T-helper 2 cell treated with Interferon-gamma antibody and Interleukin-4, amounts not matched to agents 100 ng/mL and 5 ng/mL, for 36 hours (primary cell): ENCODE data around the gene MYD88. TPM values are rescaled to one million over a fixed set of nuclear protein-coding genes. Genes with fewer than 3 reads are reported as not detected.

Experiments used
- intact Hi-C: fragments of 100-400 bp; cut with micrococcal nuclease; formaldehyde crosslinking; loops from one replicate; pipeline ENCODE4 v1.15.1; 2023
- total RNA-seq: library from RNA; stranded (reverse); gene quantifications from 2 replicates; pipeline ENCODE4 v1.2.3, GENCODE V29; 2022

MYD88 gene
- total RNA-seq, 1 donor from 2014 or later, result 77.4 TPM

DNA sequence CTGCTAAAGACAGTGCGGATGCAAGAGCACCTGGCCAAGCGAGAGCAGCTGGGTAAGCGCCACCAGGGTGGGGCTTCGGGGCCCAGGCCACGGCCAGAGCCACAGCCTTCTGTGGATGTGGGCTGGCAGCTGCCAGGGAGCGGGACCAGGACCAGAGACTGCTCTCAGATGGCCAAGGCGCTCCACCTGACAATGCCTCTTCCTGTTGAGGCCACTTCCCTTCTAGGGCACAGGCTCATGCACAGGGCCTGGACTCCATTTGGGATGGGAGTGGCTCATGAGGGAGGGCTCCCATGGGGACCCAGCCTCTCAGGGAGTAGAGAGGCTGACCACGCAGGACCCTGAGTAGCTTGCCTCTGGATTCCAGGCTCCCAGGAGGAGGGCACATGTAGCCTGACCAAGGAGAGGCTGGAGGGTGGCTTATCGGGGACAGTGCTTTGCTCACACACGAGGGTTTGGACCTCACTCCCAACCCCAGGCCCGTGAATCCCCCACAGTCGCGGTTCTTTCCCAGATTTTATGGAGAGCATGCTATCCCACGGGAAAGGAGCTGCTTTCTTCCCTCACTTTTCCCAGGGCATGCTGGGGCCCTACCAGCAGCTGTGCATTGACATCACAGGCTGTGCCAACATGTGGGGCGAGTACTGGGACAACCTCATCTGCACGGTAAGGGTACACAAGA lies 26.6 kb upstream of the MYD88 start:
- intact Hi-C loops, result no loop called here

DNA sequence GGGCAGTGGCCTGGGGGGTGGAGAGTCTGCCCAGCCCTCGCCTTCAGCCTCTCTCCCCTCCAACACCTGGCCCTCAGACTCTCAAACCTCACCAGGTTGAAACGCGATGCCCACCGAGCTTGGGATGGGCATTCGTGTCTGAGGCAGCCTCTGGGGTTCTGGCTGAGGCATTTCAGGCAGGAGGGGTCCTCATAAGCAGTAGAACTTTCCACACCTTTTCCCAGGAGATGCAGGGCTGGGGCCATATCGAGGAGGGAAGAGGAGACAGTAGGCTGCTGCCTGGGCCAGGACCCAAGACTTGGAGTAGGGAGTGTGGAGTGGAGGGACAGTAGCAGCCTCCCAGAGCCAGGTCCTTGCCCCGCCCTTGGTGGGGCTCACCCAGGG lies 26.1 kb upstream of the MYD88 start:
- intact Hi-C loops, result no loop called here

DNA sequence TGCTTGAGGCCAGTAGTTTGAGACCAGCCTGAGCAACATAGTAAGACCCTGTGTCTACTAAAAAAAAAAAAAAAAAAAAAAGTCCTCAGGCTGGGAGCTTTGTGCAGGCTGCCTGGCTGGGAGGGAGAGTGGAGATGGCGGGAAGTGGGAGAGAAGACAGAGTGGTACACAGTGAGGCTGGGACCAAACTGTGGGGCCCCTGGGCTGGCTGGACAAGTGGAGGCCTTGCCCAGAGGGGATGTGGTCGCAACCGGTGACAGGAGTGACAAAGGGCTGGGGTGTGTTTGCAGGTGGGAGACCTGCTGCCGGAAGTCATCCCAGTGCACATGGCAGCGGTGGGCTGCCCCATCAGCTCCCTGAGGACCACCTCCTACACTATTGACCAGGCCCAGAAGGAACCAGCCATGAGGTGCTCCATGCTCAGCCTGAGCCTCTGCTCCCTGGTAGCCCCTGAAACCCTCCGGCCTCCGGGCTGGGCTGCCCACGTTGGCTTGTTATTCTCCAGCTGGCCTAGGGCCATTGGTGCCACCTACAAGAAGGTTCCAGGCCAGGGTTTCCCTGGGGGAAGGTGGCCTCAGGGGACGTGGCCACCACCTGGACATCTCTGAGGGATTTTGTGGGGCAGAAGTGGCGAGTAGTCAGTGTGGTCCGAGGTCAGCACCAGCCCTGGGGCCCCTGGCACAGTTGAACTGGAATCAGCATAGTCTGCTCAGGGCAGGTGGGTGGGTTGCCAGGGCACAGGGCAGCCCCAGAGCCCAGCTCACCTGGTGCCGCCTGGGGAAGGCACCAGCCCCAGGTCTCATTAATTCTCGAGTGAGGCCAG lies 24.2 kb upstream of the MYD88 start:
- intact Hi-C loops, result no loop called here

DNA sequence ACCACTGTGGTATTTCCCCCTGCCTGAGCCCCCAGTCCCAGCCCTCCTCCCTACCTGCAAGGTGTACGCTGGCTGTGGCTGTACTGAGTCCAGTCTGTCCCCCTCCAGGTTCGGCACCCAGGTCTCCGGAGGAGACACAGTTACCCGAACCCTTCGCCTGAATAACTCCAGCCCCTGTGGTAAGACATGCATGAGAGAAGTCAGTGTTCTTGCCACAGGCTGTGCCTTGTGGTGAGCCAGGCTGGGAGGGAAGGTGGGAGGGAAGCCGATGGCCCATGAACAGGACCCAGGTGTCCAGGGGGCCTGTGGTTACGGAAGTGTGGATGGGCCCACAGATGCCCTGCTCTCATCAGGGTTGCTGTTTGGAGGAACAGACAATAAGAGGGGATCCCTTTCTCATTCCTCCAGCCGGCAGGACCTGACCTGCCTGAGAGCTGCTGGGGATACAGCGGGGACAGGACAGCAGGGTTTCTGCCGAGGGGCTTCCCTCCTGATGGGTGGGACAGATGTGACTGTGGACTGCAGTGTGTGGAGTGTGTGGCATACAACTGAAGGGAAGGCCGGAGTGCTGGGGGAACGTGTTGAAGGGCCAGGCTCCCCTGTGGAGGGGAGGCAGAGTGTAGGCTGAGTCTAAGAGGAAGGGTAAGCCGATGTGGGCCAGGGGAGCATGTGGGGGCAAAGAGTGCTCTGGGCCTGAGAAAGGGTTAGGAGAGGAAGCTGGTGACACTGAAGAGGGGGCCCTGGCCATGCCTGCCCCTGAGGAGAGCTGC lies 23.4 kb upstream of the MYD88 start:
- intact Hi-C loops, result no loop called here

DNA sequence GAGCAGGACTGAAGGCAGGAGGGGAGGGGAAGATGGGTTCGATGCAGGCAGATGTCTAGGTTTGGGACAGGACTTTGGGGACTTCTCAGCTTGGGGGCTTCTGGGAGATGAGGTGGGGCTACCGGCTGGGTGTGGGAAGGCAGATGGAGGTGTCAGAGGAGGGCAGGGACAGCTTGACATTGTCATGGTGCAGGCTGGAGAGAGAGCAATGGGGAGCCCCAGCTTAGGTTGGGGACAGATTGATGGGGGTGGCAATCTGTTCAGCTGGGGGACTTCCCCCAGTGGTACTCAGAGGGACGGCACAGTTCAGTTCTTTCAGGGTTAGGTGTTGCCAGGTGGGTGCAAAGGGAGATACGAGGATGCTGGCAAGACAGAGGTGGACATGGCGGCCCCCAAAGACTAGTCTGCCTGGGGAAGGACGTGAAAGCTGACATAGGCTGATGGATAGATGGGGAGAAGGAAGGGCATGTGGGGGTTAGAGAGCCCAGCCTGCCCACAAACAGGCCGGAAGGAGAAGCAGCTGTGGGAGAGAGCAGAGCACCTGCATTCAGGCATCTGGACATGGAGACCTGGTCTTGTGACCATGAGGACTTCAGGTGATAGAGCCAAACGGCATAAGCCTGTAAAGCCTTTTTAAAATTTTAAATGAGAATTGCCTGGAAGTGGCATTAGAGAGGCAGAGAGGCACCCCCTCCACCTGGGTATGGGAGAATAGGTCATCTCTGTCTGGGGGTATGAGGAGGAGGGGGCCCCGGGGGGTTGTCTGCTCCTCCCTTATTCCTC lies 22.6 kb upstream of the MYD88 start:
- intact Hi-C loops, result no loop called here

DNA sequence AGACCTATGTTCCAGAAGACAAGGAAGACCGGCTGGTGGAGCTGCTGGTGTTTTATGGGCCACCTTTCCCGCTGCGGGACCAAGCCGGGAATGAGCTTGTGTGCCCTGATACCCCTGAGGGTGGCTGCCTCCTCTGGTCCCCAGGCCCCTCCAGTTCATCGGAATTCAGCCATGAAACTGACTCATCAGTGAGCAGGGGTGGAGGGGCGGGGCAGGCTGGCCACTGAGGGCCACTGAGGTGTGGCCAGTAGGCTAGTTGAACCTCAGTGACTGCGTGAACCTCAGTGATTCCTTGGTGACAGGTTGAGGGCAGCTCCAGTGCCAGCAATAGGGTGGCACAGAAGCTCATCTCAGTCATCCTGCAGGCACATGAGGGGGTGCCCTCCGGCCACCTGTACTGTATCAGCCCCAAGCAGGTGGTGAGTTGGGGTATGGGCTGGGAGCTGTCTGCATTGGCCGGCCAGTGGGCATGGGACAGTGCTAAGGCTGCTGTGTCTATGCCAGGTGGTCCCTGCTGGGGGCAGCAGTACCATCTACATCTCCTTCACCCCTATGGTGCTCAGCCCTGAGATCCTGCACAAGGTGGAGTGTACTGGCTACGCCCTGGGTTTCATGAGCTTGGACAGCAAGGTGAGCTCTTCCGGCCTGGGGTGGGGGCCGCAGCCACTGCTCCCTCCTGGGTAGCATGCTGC lies 21.8 kb upstream of the MYD88 start:
- intact Hi-C loops, result no loop called here

DNA sequence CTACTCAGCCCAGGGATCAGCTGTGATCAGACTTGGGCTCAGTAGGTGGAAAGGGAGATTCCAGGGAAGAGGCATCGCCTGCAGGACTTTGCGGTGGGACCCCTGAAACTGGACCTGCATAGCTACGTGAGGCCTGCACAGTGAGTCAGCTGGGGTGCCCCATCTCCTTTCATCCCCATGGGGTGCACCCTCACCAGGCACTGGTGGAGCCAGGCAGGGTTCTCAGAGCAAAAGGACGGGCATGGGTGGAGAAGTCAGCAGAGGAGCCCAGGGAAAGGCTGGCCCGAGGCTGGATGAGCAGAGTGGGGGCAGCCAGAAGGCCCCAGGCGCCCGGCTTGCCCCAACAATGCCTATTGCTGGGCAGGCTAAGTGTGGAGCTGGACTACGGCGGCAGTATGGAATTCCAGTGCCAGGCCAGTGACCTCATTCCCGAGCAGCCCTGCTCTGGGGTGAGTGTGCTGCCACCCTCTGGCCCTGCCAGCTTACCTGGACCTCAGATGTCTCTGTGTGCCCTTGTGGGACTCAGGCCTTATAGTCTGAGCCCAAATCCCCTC lies 21.2 kb upstream of the MYD88 start:
- intact Hi-C loops, result no loop called here

DNA sequence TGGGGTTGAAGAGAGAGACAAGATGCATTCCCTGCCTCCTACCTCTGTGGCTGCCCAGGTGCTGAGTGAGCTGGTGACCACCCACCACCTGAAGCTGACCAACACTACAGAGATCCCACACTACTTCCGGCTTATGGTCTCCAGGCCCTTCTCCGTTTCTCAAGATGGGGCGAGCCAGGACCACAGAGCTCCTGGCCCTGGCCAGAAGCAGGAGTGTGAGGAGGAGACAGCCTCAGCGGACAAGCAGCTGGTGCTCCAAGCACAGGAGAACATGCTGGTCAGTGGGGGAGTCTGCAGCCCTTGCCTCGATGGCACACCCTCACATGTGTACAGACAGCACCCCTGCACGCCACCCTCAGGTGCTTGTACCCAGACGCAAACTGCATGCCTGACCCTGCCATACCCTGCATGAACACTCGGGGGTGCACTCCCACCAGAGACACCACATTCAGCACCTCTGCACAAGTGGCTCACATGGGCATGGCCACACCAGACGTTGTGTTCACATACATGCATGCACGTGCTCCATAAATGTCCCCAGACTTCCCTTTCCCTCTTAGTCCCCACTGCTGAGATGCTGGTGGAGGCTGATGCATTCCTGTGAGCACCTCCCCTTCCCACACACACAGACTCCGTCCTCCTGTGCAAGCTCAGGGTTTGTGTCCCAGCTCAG lies 20.6 kb upstream of the MYD88 start:
- intact Hi-C loops, result loop anchor here (1.0 to 2.0 kb wide), 3 partner anchors 179 to 361 kb away; partner anchors contain the start of gene XYLB

DNA sequence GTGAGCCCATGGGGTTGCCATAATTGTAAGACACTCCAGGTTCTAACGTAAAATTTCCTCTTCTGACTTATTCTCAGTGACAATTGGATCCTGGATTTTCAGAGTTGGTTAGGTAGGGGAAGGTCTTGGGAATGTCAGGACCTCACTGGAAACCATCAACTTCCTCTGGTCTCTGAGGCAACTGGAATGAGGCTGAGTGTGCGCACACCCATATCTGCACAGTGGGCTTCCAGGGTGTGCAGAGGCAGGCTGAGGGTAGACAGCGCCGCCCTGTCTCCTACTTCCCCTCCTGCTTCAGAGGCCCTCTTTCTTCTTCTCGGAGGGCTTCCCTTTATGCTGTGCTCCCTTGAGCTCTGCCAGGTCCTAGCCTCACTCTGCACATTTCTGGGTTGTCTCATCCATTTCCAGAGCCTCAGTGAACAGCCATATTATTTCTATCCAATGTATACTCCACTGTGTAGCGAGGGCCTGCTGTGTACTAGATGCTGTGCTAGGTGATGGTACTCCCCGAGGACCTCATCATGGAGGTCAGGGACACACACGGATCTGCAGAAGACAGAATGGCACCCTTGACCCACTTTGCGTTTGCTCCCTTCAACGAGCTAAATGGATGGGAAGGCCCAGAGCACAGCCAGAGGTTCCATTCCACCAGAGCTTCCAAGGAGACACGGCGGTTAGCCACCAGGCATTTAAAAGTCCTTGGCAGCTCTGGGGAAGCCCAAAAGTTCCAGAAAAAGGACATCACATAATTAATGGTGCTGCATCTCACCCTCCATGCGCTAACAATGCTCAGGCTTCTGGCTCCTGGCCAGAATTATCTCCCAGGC lies 19.8 kb upstream of the MYD88 start:
- intact Hi-C loops, result loop anchor here (1.0 to 2.0 kb wide), 3 partner anchors 178 to 361 kb away; partner anchors contain the start of gene XYLB

DNA sequence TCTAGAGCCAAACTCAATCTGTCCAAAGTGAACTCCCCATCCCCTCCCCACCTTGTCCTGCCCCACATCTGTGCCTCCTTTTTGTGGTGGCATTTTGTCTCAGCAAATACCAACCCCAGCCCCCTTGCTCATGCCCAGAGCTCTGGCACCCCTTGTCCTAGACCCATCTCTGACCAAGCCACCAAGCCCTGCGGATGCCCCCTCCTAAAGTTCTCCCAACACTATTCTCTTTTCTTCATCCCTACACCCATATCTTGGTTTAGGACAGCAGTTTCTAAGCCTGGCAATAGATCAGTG lies 19.3 kb upstream of the MYD88 start:
- intact Hi-C loops, result loop anchor here (2.0 kb wide), 2 partner anchors 178 to 228 kb away; partner anchors contain the start of gene XYLB

DNA sequence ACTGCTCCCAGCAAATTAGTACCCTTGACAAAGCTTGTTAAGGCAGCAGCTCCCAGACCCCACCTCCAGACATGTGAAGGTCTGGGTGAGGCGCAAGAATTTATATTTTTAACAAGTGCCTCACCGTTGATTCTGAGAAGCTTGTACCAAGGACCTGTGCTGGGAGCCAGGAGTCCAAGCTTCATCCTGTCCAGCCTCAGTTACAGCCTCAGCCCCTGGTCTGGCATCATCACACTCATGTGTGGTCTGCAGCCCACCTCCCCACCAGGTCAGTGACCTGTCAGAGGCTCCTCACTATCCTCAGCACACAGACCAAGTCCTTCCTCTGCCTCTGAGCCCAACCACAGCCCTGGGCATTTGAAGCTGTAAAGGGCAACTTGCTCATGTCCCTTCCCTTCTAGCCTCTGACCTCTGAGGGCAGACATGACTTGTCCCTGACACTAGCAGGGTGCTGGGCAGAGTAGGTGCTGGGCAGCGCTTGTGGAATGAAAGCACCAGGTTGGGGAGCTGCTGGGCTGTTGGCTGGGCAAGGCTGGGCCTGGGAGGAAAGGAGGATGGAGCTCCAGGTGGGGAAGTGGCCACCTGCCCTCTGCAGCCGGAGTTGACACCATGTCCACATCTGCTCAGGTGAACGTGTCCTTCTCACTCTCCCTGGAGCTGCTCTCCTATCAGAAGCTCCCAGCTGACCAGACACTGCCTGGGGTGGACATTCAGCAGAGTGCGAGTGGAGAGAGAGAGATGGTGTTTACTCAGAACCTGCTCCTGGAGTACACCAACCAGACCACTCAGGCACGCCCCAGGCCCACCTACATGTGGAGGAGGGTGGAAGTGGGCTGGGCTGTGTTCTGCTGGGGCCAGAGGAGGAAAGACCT lies 18.4 kb upstream of the MYD88 start:
- intact Hi-C loops, result loop anchor here (2.0 kb wide), 2 partner anchors 177 to 227 kb away; partner anchors contain the start of gene XYLB

DNA sequence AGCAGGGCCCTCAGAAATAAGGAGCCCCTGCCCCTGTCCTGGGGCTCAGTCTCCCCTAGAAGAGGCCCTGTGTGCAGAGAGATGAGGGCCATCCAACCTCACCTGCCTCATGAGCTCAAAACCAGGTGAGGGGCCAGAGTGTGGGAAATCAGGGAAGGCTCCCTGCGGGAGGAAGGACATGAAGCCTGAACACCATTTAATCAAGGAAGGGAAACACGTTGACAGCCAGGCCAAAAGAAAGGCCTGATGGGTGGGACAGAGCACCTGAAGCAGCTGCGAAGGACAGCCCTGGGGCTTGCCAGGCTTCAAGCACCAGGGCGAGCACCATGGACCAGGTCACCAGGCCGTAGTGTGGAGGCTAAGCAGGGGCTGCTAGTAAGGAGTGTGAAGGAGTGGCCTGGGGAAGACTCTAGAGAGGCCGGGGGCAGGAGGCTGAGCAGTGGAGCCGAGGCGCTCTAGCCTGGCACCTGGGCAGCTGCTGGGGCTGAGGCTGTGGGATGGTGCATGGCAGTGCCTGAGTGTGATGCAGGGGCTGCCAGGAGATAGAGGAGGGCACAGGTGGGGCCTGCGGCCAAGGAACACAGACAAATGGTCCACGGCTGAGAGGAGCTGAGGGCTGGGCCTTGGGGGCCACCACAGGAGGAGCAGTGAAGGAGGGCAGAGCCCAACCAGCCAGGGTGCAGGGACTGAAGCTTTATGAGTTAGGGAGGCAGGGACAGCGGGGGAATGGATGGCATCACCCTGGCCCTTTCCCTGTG lies 17.6 kb upstream of the MYD88 start:
- intact Hi-C loops, result no loop called here

DNA sequence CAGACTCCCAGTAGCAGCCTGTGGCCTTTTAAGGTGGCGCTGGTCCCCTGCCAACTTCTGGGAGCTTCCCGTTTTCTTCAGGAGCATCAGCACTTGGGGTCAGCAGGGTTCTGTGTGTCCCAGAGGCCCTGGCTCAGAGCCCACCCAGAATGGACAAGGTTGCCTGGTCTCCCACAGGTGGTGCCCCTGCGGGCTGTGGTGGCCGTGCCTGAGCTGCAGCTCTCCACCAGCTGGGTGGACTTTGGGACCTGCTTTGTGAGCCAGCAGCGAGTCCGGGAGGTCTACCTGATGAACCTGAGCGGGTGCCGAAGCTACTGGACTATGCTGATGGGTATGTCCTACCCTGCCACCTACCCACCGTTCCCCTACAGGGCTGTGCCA lies 17.0 kb upstream of the MYD88 start:
- intact Hi-C loops, result no loop called here

DNA sequence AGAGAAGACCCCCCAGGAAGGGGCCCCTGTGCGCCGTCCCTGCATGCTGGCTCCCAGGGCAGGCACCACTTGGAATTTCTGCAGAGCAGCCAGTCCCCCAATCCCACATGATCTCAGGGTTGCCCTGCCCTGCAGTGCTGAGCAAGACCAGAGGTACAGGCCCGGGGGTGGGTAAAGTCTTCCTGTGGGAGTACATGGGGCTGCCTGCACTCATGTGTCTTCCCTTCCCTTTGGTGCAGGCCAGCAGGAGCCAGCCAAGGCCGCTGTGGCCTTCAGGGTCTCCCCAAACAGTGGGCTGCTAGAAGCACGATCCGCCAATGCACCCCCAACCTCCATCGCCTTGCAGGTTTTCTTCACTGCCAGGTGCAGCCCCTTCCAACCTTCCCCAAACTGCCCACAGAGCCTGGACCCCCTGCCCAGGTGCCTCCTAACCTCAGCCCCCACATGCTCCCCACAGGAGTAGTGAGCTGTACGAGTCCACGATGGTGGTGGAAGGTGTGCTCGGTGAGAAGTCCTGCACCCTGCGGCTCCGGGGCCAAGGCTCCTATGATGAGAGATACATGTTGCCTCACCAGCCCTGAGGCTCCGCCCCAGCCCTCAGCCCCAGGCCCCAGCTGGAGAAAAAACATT lies 16.5 kb upstream of the MYD88 start:
- intact Hi-C loops, result no loop called here

DNA sequence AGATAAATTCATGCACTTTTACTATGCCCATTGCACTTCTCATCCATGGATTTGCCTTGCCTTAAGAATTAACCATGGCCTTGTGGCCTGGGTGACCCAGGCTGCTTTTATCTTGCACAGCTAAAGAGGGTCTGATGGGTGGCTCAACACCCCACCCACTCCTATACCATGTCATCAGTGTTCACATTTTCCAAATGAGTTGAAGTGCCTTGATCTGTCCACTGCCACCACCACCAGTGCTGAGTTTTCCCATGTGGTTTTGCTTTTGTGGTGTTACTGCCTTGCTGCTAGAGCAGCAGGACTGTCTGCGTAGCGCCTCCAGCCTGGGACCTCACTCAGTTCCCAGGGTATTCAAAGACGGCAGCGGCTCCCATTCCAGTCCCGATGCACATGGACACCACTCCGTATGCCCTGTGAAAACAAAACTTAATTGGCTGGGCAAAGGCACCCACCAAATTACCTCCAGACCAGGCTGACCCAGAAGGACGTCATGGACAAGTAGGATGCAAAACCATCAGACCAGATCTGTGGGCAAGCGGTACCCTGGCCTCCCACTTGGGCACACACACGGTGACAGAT lies 15.7 kb upstream of the MYD88 start:
- intact Hi-C loops, result no loop called here
